Measurements from ENCODE around the gene PLCE1.

DNA sequence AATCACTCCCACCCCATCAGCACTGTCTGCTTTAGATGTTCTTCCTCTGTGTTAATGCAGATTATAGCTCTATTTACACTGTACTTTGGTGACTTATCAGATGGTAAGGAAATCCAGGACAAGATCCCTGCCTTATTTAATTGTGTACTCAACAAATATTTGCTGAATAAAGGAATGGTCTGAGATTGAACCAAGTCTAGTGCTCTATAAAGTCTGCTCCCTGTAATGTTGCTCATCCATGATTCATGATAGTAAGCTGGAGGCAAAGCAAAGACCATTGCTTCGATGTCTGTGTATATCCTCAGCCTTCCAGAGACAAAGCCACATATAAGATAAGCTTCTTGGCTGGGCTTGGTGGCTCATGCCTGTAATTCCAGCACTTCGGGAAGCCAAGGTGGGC is 33.5 kb downstream of the PLCE1 start:
- no peak for TF ChIP-seq CTCF (IDR thresholded peaks at IDR 0.05)
- TF ChIP-seq EP300 (IDR thresholded peaks at IDR 0.05), result no peak
- no peak for TF ChIP-seq POLR2A (IDR thresholded peaks at IDR 0.05)
- TF ChIP-seq POLR2AphosphoS5 (IDR thresholded peaks at IDR 0.05), result no peak

Data from gastroesophageal sphincter (tissue), 3 donors.